22Rv1 (cell line): ENCODE data around the gene PRDM1.

Source experiments
- ZFX ChIP-seq: fragments of 450-650 bp; IDR thresholded peaks from 2 replicates; pipeline ENCODE4 v1.6.1; 2017; ENCODE audit warnings: antibody characterized with exemption, borderline replicate concordance
- TF ChIP-seq, protein P1 (sequence below): fragments of 450-650 bp; IDR thresholded peaks from 2 replicates; pipeline ENCODE4 v1.5.1; 2017; ENCODE audit warnings: mild to moderate bottlenecking

DNA sequence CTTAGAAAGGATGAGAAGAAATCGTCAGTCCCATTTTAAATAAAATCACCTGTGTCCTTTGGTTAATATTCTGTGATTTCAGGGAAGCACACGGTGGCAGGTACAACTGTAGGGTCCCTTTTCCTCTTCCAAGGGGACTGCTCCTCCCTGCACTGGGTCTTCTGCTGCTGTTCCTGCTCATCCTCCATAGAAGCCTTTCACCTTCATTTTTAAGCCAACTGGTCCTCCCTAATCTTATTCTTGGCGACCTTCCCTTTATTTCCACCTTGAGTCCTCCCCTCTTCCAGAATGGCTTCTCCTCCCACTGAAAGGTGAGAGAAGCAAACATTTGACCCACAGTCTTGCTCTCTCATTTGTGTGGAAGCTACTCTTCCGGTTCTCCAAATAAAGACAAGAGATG, 4.4 kb upstream of the PRDM1 start:
- no peak for TF ChIP-seq ZFX
- TF ChIP-seq, protein P1, sequence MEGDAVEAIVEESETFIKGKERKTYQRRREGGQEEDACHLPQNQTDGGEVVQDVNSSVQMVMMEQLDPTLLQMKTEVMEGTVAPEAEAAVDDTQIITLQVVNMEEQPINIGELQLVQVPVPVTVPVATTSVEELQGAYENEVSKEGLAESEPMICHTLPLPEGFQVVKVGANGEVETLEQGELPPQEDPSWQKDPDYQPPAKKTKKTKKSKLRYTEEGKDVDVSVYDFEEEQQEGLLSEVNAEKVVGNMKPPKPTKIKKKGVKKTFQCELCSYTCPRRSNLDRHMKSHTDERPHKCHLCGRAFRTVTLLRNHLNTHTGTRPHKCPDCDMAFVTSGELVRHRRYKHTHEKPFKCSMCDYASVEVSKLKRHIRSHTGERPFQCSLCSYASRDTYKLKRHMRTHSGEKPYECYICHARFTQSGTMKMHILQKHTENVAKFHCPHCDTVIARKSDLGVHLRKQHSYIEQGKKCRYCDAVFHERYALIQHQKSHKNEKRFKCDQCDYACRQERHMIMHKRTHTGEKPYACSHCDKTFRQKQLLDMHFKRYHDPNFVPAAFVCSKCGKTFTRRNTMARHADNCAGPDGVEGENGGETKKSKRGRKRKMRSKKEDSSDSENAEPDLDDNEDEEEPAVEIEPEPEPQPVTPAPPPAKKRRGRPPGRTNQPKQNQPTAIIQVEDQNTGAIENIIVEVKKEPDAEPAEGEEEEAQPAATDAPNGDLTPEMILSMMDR = no peak
